Measurements from ENCODE around the gene PPM1H. TPM values are rescaled to one million over a fixed set of nuclear protein-coding genes. Genes with fewer than 3 reads are reported as not detected.

The PPM1H gene
- total RNA-seq, 1 experiment from 2014 or later: 12.0 TPM

DNA sequence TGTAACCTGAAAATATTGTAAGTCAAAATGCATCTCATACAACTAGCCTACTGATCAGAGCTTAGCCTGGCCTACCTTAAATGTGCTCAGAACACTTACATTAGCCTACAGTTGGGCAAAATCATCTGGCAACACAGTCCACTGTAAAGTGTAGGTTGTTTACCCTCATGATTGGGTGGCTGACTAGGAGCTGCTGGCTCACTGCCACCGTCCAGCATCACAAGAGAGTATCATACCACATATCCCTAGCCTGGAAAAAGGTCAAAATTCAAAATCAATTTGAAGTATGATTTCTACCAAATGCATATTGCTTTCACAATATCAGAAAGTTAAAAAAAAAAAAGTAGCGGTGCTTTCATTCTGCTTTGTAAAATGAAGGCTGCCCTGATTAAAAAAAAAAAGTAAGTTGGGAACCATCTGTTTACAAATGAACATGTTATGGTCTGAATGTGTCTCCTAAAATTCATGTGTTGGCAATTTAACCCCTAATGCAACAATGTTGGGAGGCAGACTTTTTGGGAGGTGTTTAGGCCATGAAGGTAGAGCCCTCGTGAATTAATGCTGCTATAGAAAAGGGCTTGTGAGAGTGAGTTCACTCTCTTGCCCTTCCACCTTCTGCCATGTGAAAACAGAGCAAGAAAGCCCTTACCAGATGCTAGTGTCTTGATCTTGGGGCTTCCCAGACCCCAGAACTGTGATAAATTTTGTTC is 211.8 kb downstream of the PPM1H start:
- no TSS peak for BruUV-seq (replicated peaks)
- ATAC-seq: 0 out of 2 replicates have a peak, but pooled peaks have one; percentile 10
- peaks cover 55% of the 10 kb centered on the region for H3K4me1 ChIP-seq (ENCODE audit: insufficient read depth, low read length)

DNA sequence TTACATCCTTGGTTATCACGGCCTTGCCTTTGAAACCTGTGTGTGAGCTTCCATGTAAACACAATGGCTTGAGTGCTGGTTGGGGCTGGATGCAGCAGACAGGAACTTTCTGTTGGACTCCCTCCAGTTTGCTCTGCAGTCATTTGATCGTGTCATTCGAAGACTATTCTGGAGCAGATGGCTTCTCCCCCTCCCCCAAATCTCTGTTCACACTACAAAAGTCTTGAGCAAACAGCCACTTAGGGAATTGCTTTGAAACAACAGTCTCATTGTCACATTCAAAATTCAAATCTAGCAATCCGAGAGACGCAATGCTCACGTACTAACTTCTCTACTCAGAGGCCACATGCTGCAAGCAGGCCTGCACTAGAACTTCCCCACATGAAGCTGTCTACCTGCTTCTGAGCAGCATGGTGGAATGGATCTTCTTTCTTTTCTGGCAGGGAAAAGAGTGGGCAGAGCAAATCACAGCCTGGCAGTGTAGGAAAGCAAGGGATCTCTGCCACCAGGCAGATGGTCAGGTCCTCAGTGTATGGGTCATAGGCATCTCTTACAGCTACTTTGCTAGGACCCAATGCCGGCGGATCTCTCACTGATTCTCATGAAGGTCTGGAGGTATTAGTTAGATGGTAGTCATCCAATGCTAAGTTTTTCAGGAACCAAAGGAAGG is 214.2 kb downstream of the PPM1H start:
- H3K27ac ChIP-seq (ENCODE audit: low read length): no peak overlapping the region
- intact Hi-C loops (cut with micrococcal nuclease): loop anchor here (5.0 kb wide), 1 partner anchor 58 kb away; no protein-coding TSS in a partner anchor

More for the DNA sequence above, 211.8 kb downstream of the PPM1H start:
- Histone ChIP-seq H4K20me1 (ENCODE audit: low read length) (no peaks in the 10 kb centered on the region), H3F3A (ENCODE audit: low read length, unreplicated experiment) (peaks cover 3% of the 10 kb centered on the region), H3K9me2 (replicated peaks; ENCODE audit: low read length) (no peaks in the 10 kb centered on the region), H3K9me3 (ENCODE audit: low read length) (no peaks in the 10 kb centered on the region), H3K79me2 (ENCODE audit: low read length) (no peaks in the 10 kb centered on the region), H2AFZ (ENCODE audit: low read length) (no peak overlapping the region), H3K9ac (ENCODE audit: low read length) (no peak overlapping the region), H3K4me3 (ENCODE audit: low read length) (no peak overlapping the region), H3K27me3 (ENCODE audit: low read length) (no peaks in the 10 kb centered on the region), H3K4me2 (ENCODE audit: low read length) (peak overlapping the region; percentile 27), H3K36me3 (ENCODE audit: low read depth, low read length) (0 out of 2 replicates have a peak, but pooled peaks cover 6% of the 10 kb centered on the region), H3K27ac (ENCODE audit: low read length) (peak overlapping the region; percentile 81)
- ChIA-PET CTCF (no interaction called here), POLR2A (ENCODE audit: unreplicated experiment) (no interaction called here)
- TF ChIP-seq EZH2 (IDR thresholded peaks at IDR 0.05; ENCODE audit: low read length, unreplicated experiment): no peak
- TF ChIP-seq, protein P1, sequence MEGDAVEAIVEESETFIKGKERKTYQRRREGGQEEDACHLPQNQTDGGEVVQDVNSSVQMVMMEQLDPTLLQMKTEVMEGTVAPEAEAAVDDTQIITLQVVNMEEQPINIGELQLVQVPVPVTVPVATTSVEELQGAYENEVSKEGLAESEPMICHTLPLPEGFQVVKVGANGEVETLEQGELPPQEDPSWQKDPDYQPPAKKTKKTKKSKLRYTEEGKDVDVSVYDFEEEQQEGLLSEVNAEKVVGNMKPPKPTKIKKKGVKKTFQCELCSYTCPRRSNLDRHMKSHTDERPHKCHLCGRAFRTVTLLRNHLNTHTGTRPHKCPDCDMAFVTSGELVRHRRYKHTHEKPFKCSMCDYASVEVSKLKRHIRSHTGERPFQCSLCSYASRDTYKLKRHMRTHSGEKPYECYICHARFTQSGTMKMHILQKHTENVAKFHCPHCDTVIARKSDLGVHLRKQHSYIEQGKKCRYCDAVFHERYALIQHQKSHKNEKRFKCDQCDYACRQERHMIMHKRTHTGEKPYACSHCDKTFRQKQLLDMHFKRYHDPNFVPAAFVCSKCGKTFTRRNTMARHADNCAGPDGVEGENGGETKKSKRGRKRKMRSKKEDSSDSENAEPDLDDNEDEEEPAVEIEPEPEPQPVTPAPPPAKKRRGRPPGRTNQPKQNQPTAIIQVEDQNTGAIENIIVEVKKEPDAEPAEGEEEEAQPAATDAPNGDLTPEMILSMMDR (conservative IDR thresholded peaks at IDR 0.05; ENCODE audit: low read depth, low read length): no peak
- no peak for TF ChIP-seq EZH2phosphoT487 (IDR thresholded peaks at IDR 0.05; ENCODE audit: borderline replicate concordance, low read length)
- DNase-seq: peak; percentile 64
- intact Hi-C loops (cut with micrococcal nuclease): loop anchor here (5.0 kb wide), 1 partner anchor 61 kb away; no protein-coding TSS in a partner anchor

More for the DNA sequence above, 214.2 kb downstream of the PPM1H start:
- no peaks in the 10 kb centered on the region for H3K9me3 ChIP-seq (ENCODE audit: low read length)
- H3K4me2 ChIP-seq (ENCODE audit: low read length): no peak overlapping the region
- no peaks in the 10 kb centered on the region for H3K79me2 ChIP-seq (ENCODE audit: low read length)
- 0 out of 2 replicates have a peak, but pooled peaks cover 6% of the 10 kb centered on the region for H3K36me3 ChIP-seq (ENCODE audit: low read depth, low read length)
- H3K4me3 ChIP-seq (ENCODE audit: low read length): no peak overlapping the region
- H3K9me2 ChIP-seq (replicated peaks; ENCODE audit: low read length): no peaks in the 10 kb centered on the region
- peaks cover 63% of the 10 kb centered on the region for H3K4me1 ChIP-seq (ENCODE audit: insufficient read depth, low read length)
- peaks cover 3% of the 10 kb centered on the region for H3F3A ChIP-seq (ENCODE audit: low read length, unreplicated experiment)
- DNase-seq: peak; percentile 48
- ChIA-PET POLR2A (ENCODE audit: unreplicated experiment) (no interaction called here), CTCF (interaction anchor here (0.6 kb wide), 1 partner anchor 50 kb away, joined by 3 read pairs; no protein-coding TSS in a partner anchor)
- no peak for ATAC-seq
- no peaks in the 10 kb centered on the region for H3K27me3 ChIP-seq (ENCODE audit: low read length)
- H2AFZ ChIP-seq (ENCODE audit: low read length): no peak overlapping the region
- TF ChIP-seq, protein P1 (conservative IDR thresholded peaks at IDR 0.05; ENCODE audit: low read depth, low read length): no peak
- TF ChIP-seq EZH2 (IDR thresholded peaks at IDR 0.05; ENCODE audit: low read length, unreplicated experiment) (no peak), EZH2phosphoT487 (IDR thresholded peaks at IDR 0.05; ENCODE audit: borderline replicate concordance, low read length) (no peak)
- BruUV-seq (replicated peaks): no TSS peak
- no peaks in the 10 kb centered on the region for H4K20me1 ChIP-seq (ENCODE audit: low read length)
- H3K9ac ChIP-seq (ENCODE audit: low read length): no peak overlapping the region
